AG04449 (cell line): Measurements from ENCODE around the gene ZFYVE16.
"Not testable (repeated sequence)": the region's sequence is repeated elsewhere in the genome, so short reads cannot be mapped to it uniquely, and the experiment has no call there.

Experiments
- CTCF ChIA-PET: fragments of 350-600 bp; formaldehyde crosslinking; extraction: SDS; loops from one replicate; lab custom pipeline; 2021; ENCODE audit warnings: antibody characterized with exemption; lab: Yijun Ruan, JAX
- POLR2A ChIA-PET: fragments of 400-600, 350-600 bp; formaldehyde crosslinking; extraction: SDS; loops from one replicate; lab custom pipeline; 2020; ENCODE audit warnings: antibody characterized with exemption, inconsistent platforms; lab: Yijun Ruan, JAX
- DNase-seq: peaks from one replicate; pipeline ENCODE4 v3.0.0-alpha.2; 2010; ENCODE audit warnings: low read depth, low spot score
- H3K4me3 ChIP-seq: 2 replicates; pipeline ENCODE4 v1.5.1; 2011; ENCODE audit warnings: low read depth, mild to moderate bottlenecking, control low read depth, low read length
- CTCF ChIP-seq: IDR thresholded peaks from one replicate; pipeline ENCODE4 v1.5.1; 2011; ENCODE audit warnings: mild to moderate bottlenecking, moderate library complexity, low read length, control low read depth, inconsistent platforms; ENCODE audit not compliant: insufficient read depth; ENCODE audit errors: missing control alignments

Gene ZFYVE16

GRCh38 chr5:80399526-80400239 lies 8.2 kb upstream of the ZFYVE16 start:
- POLR2A ChIA-PET: interaction anchor here (0.7 kb wide), 1 partner anchor 54 kb away, joined by 4 read pairs; no protein-coding TSS in a partner anchor
- no peak overlapping the region for H3K4me3 ChIP-seq
- CTCF ChIA-PET: no interaction called here
- TF ChIP-seq CTCF: no peak
- DNase-seq: no peak

DNA sequence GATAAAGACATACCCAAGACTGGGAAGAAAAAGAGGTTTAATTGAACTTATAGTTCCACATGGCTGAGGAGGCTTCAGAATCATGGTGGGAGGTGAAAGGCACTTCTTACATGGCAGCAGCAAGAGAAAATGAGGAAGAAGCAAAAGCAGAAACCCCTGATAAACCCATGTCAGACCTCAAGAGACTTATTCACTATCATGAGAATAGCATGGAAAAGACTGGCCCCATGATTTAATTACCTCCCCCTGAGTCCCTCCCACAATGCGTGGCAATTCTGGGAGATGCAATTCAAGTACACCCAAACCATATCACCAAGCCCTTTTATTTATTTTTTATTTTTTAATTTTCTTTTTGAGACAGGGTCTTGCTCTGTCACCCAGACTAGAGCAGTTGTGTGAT lies 7.5 kb upstream of the ZFYVE16 start:
- DNase-seq, CTCF ChIA-PET: not testable (repeated sequence)

DNA sequence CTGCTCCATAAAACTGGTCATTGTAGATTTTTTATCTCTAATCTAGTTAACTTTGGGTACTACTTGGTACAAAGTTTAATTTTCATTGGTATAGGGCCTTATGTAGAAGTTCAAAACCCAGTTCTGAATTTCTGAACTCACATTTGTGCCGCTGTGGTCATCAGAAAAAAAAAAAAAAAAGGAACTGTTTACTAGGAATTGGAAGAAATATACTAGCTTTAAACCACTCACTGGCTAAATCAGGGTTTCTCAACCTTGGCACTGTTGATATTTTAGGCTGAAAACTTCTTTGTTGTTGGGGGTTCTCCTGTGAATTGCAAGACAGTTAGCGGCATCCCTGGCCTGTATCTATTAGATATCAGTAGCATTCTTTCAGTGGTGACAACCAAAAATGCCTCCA lies 4.1 kb upstream of the ZFYVE16 start:
- CTCF ChIA-PET: no interaction called here
- no peak overlapping the region for H3K4me3 ChIP-seq
- TF ChIP-seq CTCF: no peak
- no peak for DNase-seq
- POLR2A ChIA-PET: no interaction called here

More for the DNA sequence above, 7.5 kb upstream of the ZFYVE16 start:
- POLR2A ChIA-PET, H3K4me3 ChIP-seq: not testable (repeated sequence)

- CTCF ChIA-PET: interaction anchor here (1.0 kb wide), 1 partner anchor 11 kb away, joined by 3 read pairs; no protein-coding TSS in a partner anchor
- POLR2A ChIA-PET: no interaction called here
- peak overlapping the region; percentile 78 for H3K4me3 ChIP-seq
- TF ChIP-seq CTCF: no peak
- no peak for DNase-seq
These were observed 707 bp upstream of the ZFYVE16 start for GRCh38 chr5:80406980-80407734.

DNA sequence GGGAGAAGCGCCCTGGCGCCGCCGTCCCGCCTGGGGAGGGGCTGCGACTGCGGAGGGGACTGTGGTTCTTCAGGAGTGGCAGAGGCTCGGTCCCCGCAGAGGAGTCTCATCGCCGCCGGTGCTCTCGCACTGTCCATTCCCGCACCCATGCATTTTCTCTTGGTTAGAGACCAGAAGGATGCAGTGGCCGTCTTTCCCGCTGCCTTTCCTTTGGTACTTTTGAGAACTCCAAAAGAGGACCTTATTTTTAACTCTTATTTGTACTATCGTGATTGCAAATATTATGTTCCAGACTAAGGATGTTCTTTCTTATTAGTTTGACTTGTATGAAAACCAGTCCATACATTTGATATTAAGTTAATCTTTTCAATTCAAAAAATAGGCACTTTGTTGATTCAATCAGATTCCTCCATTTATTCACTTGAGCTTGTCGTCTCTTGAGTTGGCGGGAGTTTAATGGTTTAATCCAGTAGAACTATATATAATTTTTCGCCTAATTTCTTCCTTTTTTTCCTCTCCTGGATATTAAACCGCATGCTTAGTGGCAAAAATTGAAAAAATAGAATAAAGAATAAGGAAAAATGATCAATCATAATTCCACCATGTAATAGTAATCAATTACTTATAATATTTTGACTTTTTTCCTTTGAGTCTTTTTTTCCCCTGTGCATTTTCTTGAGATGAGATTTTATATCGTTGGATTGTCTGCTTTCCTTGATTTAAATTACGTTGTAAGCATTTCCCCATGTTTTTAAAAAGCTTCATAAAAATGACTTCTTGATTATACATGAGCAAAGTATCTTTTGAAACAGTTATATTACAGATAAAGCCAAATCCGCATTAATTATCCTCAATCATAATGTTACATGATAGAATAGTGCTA lies 861 bp downstream of the ZFYVE16 start:
- peak overlapping the region; percentile 78 for H3K4me3 ChIP-seq
- peak; percentile 49 for TF ChIP-seq CTCF
- DNase-seq: no peak
- ChIA-PET CTCF (interaction anchor here (0.6 to 1.2 kb wide), 2 partner anchors 319 to 325 kb away, joined by 3 to 5 read pairs; no protein-coding TSS in a partner anchor), POLR2A (no interaction called here)

DNA sequence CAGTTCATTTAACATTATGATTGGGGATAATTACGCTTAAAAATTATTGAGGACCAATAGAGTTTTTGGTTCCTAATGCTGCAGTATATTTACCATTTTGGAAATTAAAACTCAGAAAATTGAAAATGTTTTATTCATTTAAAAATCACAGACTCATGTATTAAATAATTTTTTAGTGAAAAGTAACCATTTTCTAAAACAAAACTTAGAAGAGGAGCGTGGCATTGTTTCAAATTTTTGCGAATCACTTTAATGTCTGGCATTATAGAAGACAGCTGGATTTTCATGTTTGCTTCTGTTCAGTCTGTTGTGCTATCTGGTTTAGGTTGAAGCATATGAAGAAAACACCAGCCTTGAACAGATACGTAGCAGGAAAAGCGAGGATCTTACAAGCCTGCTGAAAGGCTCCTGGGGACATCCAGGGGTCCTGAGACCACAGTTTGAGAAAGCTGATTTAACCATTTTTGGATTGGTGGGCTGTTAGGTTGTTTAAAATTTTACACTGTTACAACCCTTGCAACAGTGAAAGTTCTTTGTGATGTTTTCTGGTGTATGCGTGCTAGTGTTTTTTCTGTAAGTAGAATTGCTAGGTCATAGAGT lies 1.6 kb downstream of the ZFYVE16 start:
- TF ChIP-seq CTCF: no peak
- CTCF ChIA-PET: interaction anchor here (0.6 to 1.2 kb wide), 2 partner anchors 319 to 326 kb away, joined by 3 to 5 read pairs; no protein-coding TSS in a partner anchor
- POLR2A ChIA-PET: no interaction called here
- peak overlapping the region; percentile 78 for H3K4me3 ChIP-seq
- no peak for DNase-seq
